Mucosa of stomach (tissue), 1 donor: ENCODE data around the gene PPM1G.

Experiments
- H3K27me3 ChIP-seq: one replicate; pipeline ENCODE4 v1.7.0; 2013; ENCODE audit warnings: mild to moderate bottlenecking, low read length; ENCODE audit not compliant: control insufficient read depth, insufficient read depth
- H3K36me3 ChIP-seq: one replicate; pipeline ENCODE4 v1.7.0; 2013; ENCODE audit warnings: low read length; ENCODE audit not compliant: control insufficient read depth, insufficient read depth
- H3K4me1 ChIP-seq: one replicate; pipeline ENCODE4 v1.7.0; 2013; ENCODE audit warnings: mild to moderate bottlenecking, low read length; ENCODE audit not compliant: control insufficient read depth, insufficient read depth
- H3K4me3 ChIP-seq: one replicate; pipeline ENCODE4 v1.7.0; 2013; ENCODE audit warnings: low read length
- H3K9ac ChIP-seq: one replicate; pipeline ENCODE4 v1.7.0; 2013; ENCODE audit warnings: mild to moderate bottlenecking, low read length, moderate library complexity
- H3K9me3 ChIP-seq: one replicate; pipeline ENCODE4 v1.7.0; 2013; ENCODE audit warnings: mild to moderate bottlenecking, low read length, moderate library complexity; ENCODE audit not compliant: control insufficient read depth
- donor health status: Pancreatic carcinoma.

Gene PPM1G

DNA sequence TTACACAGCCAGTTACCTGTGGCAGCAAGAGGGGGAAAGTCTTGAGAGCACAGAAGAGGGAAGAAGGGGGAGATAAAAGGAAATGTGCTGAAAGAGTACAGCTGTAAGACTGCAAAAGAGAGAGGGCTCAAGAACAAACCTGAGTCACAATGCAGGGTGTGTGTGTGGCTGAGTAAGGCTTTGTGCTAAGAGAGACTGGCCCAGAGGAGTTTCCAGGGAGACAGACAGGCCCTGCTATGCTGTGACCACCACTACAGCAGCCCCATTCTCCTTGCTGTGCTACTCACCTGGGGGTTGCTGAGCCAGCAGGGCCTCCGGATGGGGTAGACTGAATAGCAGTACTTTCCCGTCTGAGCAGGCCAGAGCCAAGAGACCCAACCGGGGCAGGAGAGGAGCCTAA, 74.1 kb downstream of the PPM1G start:
- Histone ChIP-seq H3K36me3 (peaks cover 24% of the 10 kb centered on the region), H3K4me1 (no peaks in the 10 kb centered on the region), H3K27me3 (no peaks in the 10 kb centered on the region), H3K9me3 (no peaks in the 10 kb centered on the region), H3K4me3 (no peak overlapping the region), H3K9ac (no peak overlapping the region)
